ENCODE measurements around the gene VKORC1L1.
A peak's percentile ranks its signal among the peaks of the same experiment; 100 is the strongest.
"Not testable (repeated sequence)": the region's sequence is repeated elsewhere in the genome, so short reads cannot be mapped to it uniquely, and the experiment has no call there.

The VKORC1L1 gene

DNA sequence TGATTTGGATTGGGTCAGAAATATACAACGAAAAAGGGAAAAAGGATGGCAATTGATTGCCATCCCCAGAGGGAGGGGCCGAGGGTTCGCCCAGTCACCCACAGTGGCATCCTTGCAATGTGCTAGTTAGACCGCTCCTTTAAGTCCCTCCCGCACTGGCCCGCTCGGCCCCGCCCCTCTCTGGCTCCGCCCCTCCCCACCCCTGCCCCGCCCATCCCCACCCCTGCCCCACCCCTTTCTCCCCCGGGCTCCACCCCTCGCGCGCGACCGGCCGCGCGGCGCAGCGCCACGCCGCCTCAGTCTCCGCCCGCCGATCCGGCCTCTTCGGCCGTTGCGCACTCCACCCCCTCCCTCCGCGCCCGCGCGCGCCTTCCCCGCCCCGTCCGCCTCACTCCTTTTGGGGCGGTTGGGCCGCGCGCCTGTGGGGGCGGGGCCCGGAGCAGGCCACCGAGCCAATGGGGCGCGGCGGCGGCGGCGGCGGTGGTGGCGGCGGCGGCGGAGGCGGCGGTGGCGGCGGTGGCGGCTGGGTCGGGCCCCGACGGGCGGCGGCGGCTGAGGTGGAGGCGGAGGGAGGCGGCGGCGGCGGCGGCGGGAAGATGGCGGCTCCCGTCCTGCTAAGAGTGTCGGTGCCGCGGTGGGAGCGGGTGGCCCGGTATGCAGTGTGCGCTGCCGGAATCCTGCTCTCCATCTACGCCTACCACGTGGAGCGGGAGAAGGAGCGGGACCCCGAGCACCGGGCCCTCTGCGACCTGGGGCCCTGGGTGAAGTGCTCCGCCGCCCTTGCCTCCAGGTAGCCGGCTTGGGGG lies at the start of gene VKORC1L1:
Gene VKORC1L1, plus strand, starts transcription at position 299 of the 806 bp plus-strand sequence. Its CDS starts 298 bp downstream, at position 597.
- peak within 1 kb of the TSS; percentile 82 for H3K27ac ChIP-seq
- TF ChIP-seq ZFX (IDR thresholded peaks at IDR 0.05) = peak; percentile 77; the same call in 1 of the 2 replicates
- TF ChIP-seq, protein P1, sequence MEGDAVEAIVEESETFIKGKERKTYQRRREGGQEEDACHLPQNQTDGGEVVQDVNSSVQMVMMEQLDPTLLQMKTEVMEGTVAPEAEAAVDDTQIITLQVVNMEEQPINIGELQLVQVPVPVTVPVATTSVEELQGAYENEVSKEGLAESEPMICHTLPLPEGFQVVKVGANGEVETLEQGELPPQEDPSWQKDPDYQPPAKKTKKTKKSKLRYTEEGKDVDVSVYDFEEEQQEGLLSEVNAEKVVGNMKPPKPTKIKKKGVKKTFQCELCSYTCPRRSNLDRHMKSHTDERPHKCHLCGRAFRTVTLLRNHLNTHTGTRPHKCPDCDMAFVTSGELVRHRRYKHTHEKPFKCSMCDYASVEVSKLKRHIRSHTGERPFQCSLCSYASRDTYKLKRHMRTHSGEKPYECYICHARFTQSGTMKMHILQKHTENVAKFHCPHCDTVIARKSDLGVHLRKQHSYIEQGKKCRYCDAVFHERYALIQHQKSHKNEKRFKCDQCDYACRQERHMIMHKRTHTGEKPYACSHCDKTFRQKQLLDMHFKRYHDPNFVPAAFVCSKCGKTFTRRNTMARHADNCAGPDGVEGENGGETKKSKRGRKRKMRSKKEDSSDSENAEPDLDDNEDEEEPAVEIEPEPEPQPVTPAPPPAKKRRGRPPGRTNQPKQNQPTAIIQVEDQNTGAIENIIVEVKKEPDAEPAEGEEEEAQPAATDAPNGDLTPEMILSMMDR (conservative IDR thresholded peaks at IDR 0.05) = no peak

- no peak overlapping the region for H3K27ac ChIP-seq
- TF ChIP-seq, protein P1 (conservative IDR thresholded peaks at IDR 0.05) = no peak
- TF ChIP-seq ZFX (IDR thresholded peaks at IDR 0.05) = no peak
Observed at GRCh38 chr7:65827366-65827765, 45.5 kb upstream of the VKORC1L1 start.

GRCh38 chr7:65832281-65832680 lies 40.6 kb upstream of the VKORC1L1 start:
- no peak overlapping the region for H3K27ac ChIP-seq
- TF ChIP-seq ZFX (IDR thresholded peaks at IDR 0.05) = no peak
- TF ChIP-seq, protein P1 (conservative IDR thresholded peaks at IDR 0.05) = no peak

- H3K27ac ChIP-seq = not testable (repeated sequence)
Observed at GRCh38 chr7:65836684-65837083, 36.2 kb upstream of the VKORC1L1 start.

DNA sequence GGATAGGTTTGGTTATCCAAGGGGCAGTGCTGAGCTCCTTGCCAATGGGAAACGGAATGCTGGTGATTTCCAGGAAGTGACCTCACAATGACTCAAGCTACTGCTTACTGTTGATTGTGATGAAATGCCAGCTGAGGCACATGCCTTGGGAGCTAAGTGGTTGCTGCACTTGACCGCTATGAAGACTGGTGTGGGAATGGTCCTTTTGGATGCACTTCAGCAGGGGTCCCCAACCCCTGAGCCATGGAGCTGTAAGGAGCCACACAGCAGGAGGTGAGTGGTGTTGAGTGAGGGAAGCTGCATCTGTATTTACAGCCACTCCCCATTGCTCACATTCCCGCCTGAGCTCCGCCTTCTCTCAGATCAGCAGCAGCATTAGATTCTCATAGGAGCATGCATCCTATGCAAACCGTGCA lies 35.3 kb upstream of the VKORC1L1 start:
- not testable (repeated sequence) for H3K27ac ChIP-seq

DNA sequence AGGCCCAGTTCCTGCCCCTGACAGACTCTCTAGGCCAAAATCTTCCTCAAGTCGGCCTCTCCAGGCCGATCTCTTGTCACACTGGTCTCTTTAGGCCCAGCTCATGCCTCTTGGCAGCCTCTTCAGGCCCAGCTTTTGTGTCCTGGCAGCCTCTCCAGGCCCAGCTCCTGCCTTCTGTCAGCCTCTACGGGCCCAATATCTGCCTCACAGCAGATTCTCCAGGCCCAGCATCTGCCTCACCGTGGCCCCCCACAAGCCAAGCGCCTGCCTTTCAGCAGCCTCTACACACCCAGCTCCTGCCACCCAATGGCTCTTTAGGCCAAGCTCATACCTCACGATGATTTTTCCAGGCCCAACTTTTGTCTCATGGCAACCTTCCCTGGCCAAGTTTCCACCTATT lies 33.0 kb upstream of the VKORC1L1 start:
- TF ChIP-seq ZFX (IDR thresholded peaks at IDR 0.05) = no peak
- TF ChIP-seq, protein P1 (conservative IDR thresholded peaks at IDR 0.05) = no peak
- H3K27ac ChIP-seq = no peak overlapping the region

- H3K27ac ChIP-seq = no peak overlapping the region
- TF ChIP-seq ZFX (IDR thresholded peaks at IDR 0.05) = no peak
- TF ChIP-seq, protein P1 (conservative IDR thresholded peaks at IDR 0.05) = no peak
Observed at GRCh38 chr7:65840446-65840845, 32.4 kb upstream of the VKORC1L1 start.

GRCh38 chr7:65843616-65844015 lies 29.3 kb upstream of the VKORC1L1 start:
- not testable (repeated sequence) for H3K27ac ChIP-seq

DNA sequence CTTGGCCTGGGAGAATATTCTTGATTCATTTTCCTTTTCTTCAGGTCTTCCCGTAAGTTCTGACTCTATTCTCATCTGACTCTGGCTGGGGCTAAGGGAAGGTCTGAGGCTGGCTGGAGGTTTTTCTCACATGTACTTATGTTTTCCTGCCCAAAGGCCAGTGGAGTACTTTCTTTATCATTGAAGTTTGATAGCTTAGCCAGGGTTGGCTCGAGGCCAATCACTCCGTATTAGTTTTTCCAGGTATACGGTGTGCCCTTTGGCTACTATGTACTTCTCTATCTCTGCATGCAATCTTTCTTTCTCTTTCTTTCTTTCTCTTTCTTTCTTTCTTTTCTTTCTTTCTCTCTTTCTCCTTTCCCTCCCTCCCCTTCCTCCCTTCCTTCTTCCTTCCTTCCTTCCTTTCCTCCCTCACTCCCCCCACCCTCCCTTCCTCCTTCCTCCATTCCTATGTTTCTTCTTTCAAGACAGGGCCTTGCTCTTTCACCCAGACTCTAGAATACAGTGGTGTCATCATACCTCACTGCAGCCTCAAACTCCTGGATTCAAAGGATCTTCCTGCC lies 26.8 kb upstream of the VKORC1L1 start:
- TF ChIP-seq ZFX (IDR thresholded peaks at IDR 0.05) = no peak
- TF ChIP-seq, protein P1 (conservative IDR thresholded peaks at IDR 0.05) = no peak
- no peak overlapping the region for H3K27ac ChIP-seq

- not testable (repeated sequence) for H3K27ac ChIP-seq
Observed at GRCh38 chr7:65853426-65853825, 19.4 kb upstream of the VKORC1L1 start.

GRCh38 chr7:65853892-65854291 lies 19.0 kb upstream of the VKORC1L1 start:
- not testable (repeated sequence) for H3K27ac ChIP-seq

DNA sequence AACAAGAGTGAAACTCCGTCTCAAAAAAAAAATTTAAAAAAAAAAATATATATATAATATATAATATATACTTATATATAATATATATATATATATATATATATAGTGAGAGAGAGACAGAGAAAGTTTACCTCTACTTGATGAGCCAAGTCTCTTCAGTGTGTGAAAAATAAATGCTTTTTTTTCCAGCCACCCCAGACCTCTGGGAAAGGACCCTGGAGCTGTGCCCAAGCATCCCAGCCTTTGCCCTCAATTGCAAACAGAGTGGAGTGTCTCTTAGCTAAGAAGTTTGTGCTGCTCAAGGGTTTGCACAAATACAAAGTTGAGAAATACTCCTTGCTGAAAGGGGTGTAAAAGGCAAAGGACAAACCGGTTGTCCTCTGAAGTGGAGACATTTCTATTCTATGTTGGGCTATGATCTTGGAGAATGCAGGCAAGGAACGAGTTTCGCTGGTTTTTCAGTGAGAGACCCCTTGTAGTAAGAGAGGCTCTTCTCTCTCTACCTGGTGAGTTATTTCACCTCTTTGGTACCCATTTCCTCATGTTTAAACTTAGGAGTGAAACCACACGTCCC lies 15.5 kb upstream of the VKORC1L1 start:
- H3K27ac ChIP-seq = not testable (repeated sequence)

- H3K27ac ChIP-seq = not testable (repeated sequence)
Observed at GRCh38 chr7:65858660-65859059, 14.2 kb upstream of the VKORC1L1 start.
